Prostate gland (tissue), 2 donors: ENCODE measurements around the gene IGLL5.
A peak's percentile ranks its signal among the peaks of the same experiment; 100 is the strongest.

Source experiments
- CTCF ChIP-seq, 4 experiments: fragments of 200-600 bp in 2 of 4; fragments of 450-650 bp in 2 of 4; sonication (generic) in 2 of 4; IDR thresholded peaks; 1 replicate in 3 of 4; 2 replicates in 1 of 4; pipeline ENCODE4 v1.5.1; 2016 to 2019; ENCODE audit warnings: antibody characterized with exemption in 4 of 4, mild to moderate bottlenecking in 2 of 4, moderate library complexity in 2 of 4
- POLR2AphosphoS5 ChIP-seq: sonication (generic); formaldehyde crosslinking; IDR thresholded peaks from one replicate; pipeline ENCODE4 v1.6.1; 2017; ENCODE audit warnings: antibody characterized with exemption

DNA sequence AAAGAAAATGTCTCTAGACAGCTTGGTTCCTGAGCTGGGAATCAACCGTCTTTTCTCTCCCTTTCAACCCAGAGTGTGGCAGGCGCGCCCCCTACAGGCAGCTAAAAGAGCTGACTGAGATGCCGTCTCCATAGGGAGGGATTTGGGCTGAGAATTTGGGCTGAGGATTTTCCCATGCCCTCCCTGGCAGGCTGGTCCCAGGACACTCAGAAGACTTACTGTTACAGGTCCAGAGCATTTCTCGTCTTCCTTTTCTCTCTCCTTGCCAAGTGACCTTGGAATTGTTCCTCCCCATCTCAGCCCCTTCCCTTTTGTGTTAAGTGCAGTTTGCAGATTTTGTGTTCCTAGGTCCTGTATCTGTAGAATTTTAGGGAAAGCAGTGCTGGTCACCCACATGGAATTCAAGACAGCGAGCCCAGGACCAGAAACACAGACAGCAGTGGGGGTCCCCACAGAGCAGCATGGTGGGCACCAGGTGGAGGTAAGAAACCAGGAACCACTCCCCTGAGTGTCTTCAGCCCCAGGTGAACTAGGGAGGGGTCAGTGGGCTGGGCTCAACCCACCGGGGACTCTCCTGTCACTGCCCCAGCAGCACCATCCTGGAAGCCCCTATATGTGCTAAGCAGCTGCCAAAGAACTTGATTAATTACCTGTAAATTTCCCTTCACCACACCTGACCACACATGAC lies 9.9 kb upstream of the IGLL5 start:
- TF ChIP-seq POLR2AphosphoS5 (no peak), CTCF (IDR thresholded peaks at IDR 0.05) (peak; percentile 20 to 50 (median 42))
